ENCODE measurements around the gene BBIP1. TPM values are rescaled to one million over a fixed set of nuclear protein-coding genes. Genes with fewer than 3 reads are reported as not detected.
"Not testable (repeated sequence)": the region's sequence is repeated elsewhere in the genome, so short reads cannot be mapped to it uniquely, and the experiment has no call there.

The BBIP1 gene
- total RNA-seq, 1 donor from 2014 or later = 37.1 TPM

DNA sequence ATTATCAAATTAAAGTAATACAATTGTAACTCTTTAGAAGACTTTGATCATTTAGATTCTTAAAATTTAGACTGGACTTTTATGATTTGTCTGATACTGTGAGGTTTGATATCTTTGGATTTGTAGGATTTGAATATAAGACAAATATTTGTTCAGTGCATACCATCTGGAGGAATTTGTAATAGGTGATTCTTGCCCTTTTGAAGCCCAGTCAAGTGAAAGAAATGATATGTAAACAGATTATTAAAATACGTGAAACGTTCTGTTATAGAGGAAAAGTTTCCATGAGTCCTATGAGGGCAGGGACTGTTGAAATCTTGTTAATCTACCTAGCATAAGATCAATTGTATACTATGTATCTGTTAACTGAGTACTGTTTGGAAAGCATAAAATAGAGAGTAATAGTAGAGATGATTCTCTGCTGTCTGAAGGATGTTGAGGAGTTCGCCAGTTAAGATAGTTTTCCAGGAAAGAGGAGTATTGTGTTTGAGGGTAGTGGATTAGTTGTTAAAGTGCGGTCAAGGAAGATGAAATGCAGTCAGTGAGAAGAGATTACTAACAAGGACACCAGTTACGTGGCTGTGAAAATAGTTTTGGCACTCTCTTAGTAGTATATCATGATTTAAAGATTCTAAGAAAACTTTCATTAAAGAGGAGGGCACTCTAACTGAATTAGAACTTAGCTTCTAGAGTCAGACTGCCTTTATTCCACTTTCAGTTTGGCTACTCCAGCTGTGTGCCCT lies 32.9 kb downstream of the BBIP1 start:
- no peak for DNase-seq (ENCODE audit: low read depth)

DNA sequence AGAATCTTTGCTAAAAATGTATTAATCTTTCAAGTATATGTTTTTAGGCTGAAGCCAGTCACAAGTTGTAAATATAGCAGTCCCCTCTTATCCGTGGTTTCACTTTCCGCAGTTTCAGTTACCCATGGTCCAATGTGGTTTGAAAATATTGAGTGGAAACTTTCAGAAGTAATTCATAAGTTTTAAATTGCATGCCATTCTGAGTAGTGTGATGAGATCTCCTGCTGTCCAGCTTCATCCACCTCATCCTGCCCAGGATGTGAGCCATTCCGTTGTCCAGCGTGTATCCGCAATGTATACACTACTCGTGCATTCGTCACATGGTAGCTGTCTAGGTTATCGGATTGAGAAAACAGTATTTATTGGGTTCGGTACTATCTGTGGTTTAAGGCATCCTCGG lies 35.1 kb downstream of the BBIP1 start:
- DNase-seq (ENCODE audit: low read depth) = no peak

DNA sequence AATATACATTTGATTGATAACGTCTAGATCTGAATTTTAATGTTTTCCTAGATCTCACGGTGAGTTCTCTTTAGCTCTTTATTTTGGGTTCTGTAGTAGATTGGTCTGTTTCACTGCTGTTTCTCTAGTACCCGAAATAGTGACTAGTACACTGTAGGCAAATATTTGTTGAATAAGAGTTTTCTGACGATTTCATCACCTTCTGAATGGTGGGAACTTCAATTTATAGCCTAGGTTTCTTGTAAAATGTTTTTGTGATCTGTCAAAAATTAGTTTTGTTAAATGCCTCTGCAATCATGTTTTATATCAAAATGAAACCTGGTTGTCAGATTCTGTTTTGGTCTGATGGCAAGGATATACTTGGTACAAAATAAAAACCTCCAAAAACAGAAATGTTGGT lies 37.1 kb downstream of the BBIP1 start:
- no peak for DNase-seq (ENCODE audit: low read depth)

- DNase-seq (ENCODE audit: low read depth) = no peak
These were observed 37.7 kb downstream of the BBIP1 start for GRCh38 chr10:110881247-110881646.

- DNase-seq (ENCODE audit: low read depth) = no peak
These were observed 39.0 kb downstream of the BBIP1 start for GRCh38 chr10:110880012-110880411.

GRCh38 chr10:110876788-110877187 lies 42.2 kb downstream of the BBIP1 start:
- DNase-seq (ENCODE audit: low read depth) = no peak

- DNase-seq (ENCODE audit: low read depth) = no peak
These were observed 43.0 kb downstream of the BBIP1 start for GRCh38 chr10:110876000-110876399.

DNA sequence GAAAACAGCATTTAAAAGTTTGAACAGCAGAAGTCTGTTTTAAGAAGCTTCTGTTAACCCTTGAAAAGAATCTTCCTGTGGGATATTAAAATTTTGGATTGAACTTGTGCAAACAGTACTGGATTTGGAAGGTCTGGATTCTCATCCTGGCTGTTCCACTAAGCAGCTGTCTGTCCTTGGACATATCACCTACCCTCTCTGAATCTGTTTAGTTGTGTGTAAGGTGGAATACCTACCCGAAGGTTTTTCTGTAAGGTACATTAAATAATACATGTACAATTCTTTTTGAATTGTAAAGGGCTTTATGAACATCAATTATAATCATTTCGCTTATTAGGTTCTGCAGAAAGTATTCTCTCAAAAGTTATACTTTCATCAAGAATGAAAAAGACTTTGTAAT lies 45.0 kb downstream of the BBIP1 start:
- DNase-seq (ENCODE audit: low read depth) = no peak

DNA sequence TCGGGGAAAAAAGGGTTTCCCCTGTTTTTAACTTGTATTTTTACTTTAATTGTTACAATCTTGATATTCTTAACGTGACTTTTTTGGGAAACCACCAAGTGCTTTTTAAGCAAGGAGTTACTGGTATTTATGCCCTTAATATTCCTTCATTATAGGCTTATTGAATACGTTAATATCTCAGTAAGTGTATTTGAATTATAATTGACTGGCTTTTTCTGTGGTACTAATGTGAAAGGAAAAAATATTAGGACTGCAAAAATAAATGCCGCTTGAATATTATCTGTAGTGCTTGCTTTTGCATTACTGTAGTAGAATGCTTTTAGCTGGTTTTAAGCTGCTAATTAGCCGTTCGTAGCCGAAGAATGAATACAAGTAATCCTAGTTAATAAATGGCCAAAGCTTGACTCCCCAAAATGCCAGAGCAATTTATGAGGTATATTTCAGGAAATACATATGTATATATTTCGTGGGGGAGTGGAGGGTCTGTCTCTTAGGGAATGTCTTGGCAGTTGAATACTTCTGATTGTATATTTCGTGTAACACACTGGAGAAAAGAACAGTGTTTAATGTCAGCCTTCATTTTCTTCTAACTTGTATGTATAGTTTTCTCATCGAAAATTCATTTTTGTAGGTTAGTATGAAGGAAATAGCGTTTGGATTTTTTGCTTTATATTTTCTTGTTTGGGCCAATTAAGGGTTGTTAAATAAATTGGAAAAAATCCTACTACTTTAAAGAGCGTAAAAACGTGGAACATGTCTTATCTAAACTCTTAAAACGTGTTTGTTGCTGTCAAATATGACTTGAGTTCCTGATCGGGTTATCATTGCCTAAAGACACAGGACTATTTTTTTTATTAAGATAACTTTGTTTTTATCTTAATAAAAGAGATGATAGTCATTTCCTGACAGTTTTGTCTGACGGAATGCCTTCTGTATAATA lies 45.7 kb downstream of the BBIP1 start:
- peak; percentile 23 for DNase-seq (ENCODE audit: low read depth)

- DNase-seq (ENCODE audit: low read depth) = peak; percentile 59
These were observed 46.6 kb downstream of the BBIP1 start for GRCh38 chr10:110872145-110872983.

- peak; percentile 90 for DNase-seq (ENCODE audit: low read depth)
These were observed 47.5 kb downstream of the BBIP1 start, which contains the start of gene PDCD4 for GRCh38 chr10:110871298-110872084. PDCD4 (plus strand) TSS chr10:110871928; CDS start chr10:110876028, 4,100 bp downstream.

DNA sequence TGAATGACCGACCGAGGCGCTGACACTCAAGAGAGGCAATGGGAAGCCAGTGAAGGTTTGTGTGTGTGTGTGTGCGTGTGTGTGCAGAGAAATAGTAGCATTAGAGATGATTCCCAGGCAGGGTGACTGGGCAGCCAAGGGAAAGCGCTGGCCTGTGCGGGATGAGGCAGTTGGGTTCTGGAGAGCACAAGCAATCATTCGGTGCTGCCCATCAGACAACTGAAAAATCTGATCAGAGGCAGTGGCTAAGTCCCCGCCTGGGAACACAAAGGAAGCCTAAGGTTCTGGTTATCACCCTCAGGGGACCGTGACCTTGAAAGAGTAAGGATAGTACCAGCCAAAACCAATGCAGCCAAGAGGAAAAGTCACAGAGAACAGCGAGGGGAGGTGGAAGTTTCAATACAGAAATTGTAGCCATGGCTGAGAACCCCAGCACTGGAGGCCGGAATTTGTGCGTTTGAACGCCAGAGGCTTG lies 48.1 kb downstream of the BBIP1 start:
- DNase-seq (ENCODE audit: low read depth) = no peak

DNA sequence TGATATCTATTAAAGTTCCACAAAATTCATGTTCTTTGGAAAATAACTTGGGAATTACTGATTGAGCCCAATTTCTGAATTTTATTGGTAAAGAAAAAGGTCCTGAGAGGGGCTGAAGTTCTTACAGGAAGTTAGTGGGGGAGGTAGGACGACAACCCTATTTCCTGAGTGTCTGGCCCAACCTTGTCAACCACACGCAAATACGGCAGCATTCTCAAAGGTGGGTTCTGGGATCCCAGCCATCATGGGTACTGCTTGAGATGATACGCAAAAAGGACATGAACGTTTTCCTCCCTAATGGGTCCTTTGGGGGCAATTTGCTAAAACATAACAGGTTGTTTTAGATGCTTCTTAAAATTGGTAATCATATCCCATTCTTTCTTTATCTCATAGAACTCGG lies 50.0 kb downstream of the BBIP1 start:
- DNase-seq (ENCODE audit: low read depth) = no peak

DNA sequence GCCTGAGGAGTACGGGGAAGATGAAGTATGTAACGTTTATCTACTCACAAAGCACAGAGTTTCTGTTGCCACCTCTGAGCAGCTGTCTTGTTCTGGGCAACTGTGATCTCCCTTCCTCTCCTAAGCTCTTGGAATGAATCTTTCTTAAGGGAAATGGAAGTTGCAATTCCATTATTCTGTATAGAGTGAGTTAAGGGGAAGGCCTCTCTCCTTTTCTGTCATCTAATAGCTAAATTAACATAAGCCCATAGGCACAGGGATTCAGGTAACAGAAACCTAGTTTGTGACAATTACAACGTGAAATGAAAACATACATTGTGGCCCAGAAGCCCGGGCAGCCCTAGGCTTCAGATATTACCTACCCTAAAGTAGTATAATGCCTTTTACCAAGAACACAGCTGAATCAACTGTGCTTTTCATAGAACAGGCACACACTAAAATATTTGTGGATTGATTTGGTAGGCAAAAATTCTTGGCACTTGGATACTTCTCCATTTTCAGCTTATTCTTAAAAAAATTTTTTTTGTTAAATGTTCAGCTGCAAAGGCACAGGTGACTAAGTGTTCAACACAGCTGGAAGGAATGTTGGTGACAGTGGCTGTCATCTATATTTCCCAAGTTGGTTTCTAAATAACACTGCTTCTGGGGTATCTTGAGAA lies 51.0 kb downstream of the BBIP1 start:
- DNase-seq (ENCODE audit: low read depth) = no peak

GRCh38 chr10:110867011-110867806 lies 51.8 kb downstream of the BBIP1 start:
- DNase-seq (ENCODE audit: low read depth) = not testable (repeated sequence)

- DNase-seq (ENCODE audit: low read depth) = no peak
These were observed 53.0 kb downstream of the BBIP1 start for GRCh38 chr10:110865809-110866482.

GRCh38 chr10:110865186-110865808 lies 53.7 kb downstream of the BBIP1 start:
- DNase-seq (ENCODE audit: low read depth) = peak; percentile 61

- DNase-seq (ENCODE audit: low read depth) = no peak
These were observed 54.3 kb downstream of the BBIP1 start for GRCh38 chr10:110864662-110865140.

Measured in renal cortical epithelial cell (primary cell).